T-helper 2 cell treated with Interferon-gamma antibody and Interleukin-4, amounts not matched to agents 5 μg/mL and 100 μg/mL, for 36 hours (primary cell): ENCODE results near the gene AIMP2.
"Not testable (repeated sequence)": the region's sequence is repeated elsewhere in the genome, so short reads cannot be mapped to it uniquely, and the experiment has no call there.

Experiments
- DNase-seq: peaks from one replicate; pipeline ENCODE4 v3.0.0; 2021; ENCODE audit warnings: low spot score
- H3K27ac Mint-ChIP-seq: one replicate; pipeline ENCODE4 v1.8.0; 2021; ENCODE audit warnings: mild to moderate bottlenecking, mixed read lengths
- H3K27me3 Mint-ChIP-seq: one replicate; pipeline ENCODE4 v1.8.0; 2021; ENCODE audit warnings: low read depth, mixed read lengths
- H3K36me3 Mint-ChIP-seq: one replicate; pipeline ENCODE4 v1.8.0; 2021; ENCODE audit warnings: low read depth, mixed read lengths
- H3K4me1 Mint-ChIP-seq: one replicate; pipeline ENCODE4 v1.8.0; 2021; ENCODE audit warnings: low read depth, mixed read lengths
- H3K4me3 Mint-ChIP-seq: one replicate; pipeline ENCODE4 v1.8.0; 2022; ENCODE audit warnings: mild to moderate bottlenecking, moderate library complexity, mixed read lengths
- H3K9me3 Mint-ChIP-seq: one replicate; pipeline ENCODE4 v1.8.0; 2021; ENCODE audit warnings: mixed read lengths

The AIMP2 gene

DNA sequence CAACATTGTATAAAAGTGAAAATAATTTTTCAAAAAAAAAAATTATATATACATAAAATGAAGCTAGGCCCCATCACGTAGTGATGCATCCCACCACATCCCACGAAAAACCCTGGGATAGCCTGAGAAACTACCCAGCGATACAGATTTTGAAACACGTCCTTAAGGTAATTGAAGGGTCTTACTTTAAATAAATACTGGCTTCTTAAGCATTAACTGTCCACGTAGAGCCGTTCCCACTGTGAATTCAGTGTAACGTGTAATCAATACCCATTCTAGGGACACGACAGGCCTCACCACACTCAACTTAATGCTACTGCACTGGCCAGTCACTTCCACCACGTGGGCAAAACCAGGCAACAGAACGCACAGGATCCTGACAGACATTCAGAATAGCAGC is 26.1 kb downstream of the AIMP2 start:
- no peaks in the 10 kb centered on the region for H3K9me3 Mint-ChIP-seq
- H3K27me3 Mint-ChIP-seq, result no peaks in the 10 kb centered on the region
- H3K36me3 Mint-ChIP-seq, result peaks cover 45% of the 10 kb centered on the region
- no peak overlapping the region for H3K4me3 Mint-ChIP-seq
- DNase-seq, result no peak
- H3K27ac Mint-ChIP-seq, result no peak overlapping the region
- no peaks in the 10 kb centered on the region for H3K4me1 Mint-ChIP-seq

DNA sequence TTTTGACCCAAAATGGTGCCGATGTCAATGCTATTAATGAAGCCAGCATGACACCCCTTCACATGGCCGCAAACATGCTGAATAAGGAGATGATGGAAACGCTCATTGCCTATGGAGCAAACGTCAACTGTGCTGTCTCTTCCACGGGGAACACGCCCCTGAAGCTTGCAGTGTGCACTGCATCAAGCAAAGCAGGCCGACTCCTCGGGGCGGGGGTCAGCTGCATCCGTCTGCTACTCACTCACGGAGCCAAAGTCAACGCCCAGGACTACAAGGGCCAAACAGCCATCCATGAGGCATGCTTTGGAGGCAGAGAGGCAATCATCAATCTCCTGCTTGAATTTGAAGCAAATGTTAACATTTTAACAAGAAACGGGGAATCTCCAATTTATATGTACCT is 26.6 kb downstream of the AIMP2 start:
- Mint-ChIP-seq H3K9me3 (no peaks in the 10 kb centered on the region), H3K27me3 (no peaks in the 10 kb centered on the region), H3K4me3 (no peak overlapping the region), H3K27ac (no peak overlapping the region), H3K4me1 (no peaks in the 10 kb centered on the region), H3K36me3 (peaks cover 48% of the 10 kb centered on the region)
- DNase-seq, result no peak

DNA sequence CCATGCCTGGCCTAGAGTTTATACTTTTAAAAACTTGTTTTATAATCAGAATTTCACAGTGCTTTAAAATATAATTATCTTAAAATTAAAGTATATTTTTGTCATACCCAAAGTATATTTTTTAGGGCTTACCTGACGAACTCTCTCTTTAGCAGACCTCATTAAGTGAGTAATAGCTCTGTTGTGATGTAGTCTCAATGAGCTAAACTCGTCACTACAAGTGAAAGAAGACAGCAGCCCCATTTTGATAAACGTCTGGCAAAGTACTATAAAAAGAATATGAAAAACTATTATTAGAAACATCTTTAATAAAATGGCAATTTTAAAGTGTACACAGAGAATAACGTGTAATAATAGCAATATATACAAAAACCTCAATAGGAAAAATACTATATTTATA is 40.7 kb downstream of the AIMP2 start:
- peaks cover 2% of the 10 kb centered on the region for H3K4me1 Mint-ChIP-seq
- no peak for DNase-seq
- no peak overlapping the region for H3K4me3 Mint-ChIP-seq
- H3K27ac Mint-ChIP-seq, result no peak overlapping the region
- H3K9me3 Mint-ChIP-seq, result no peaks in the 10 kb centered on the region
- no peaks in the 10 kb centered on the region for H3K27me3 Mint-ChIP-seq
- H3K36me3 Mint-ChIP-seq, result peaks cover 25% of the 10 kb centered on the region

DNA sequence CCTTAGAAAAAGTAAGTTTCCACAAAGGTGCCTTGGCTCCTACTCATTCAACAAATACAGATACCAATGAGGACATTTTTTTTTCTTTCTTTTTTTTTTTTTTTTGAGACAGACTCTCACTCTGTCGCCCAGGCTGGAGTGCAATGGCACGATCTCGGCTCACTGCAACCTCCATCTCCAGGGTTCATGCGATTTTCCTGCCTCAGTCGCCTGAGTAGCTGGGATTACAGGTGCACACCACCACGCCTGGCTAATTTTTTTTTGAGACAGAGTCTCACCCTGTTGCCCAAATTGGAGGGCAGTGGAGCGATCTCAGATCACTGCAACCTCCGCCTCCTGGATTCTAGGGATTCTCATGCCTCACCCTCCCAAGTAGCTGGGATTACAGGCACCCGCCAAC is 42.1 kb downstream of the AIMP2 start:
- not testable (repeated sequence) for H3K27ac Mint-ChIP-seq, H3K9me3 Mint-ChIP-seq, DNase-seq, H3K4me3 Mint-ChIP-seq, H3K27me3 Mint-ChIP-seq, H3K4me1 Mint-ChIP-seq
- H3K36me3 Mint-ChIP-seq, result peaks cover 25% of the 10 kb centered on the region

DNA sequence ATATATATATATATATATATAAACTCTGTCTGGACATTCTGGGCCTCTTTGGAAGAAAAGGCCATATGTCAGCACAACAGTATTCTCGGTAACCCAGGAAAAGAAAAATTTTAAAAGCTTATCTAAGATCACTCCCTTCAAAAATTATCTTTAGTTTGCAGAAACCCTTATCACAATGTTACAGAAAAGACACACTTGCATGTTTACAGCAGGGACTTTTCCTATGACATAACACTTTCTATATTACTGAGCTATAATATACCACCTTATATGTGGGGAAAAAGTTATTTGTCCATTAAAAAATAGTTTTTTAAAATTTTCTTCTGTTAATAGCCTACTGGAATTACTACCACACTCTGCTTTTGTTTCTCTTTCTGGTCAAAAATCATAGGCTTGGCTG is 47.5 kb downstream of the AIMP2 start:
- Mint-ChIP-seq H3K27ac (no peak overlapping the region), H3K36me3 (peaks cover 15% of the 10 kb centered on the region), H3K4me3 (no peak overlapping the region), H3K27me3 (no peaks in the 10 kb centered on the region), H3K4me1 (peaks cover 13% of the 10 kb centered on the region), H3K9me3 (no peaks in the 10 kb centered on the region)
- no peak for DNase-seq

DNA sequence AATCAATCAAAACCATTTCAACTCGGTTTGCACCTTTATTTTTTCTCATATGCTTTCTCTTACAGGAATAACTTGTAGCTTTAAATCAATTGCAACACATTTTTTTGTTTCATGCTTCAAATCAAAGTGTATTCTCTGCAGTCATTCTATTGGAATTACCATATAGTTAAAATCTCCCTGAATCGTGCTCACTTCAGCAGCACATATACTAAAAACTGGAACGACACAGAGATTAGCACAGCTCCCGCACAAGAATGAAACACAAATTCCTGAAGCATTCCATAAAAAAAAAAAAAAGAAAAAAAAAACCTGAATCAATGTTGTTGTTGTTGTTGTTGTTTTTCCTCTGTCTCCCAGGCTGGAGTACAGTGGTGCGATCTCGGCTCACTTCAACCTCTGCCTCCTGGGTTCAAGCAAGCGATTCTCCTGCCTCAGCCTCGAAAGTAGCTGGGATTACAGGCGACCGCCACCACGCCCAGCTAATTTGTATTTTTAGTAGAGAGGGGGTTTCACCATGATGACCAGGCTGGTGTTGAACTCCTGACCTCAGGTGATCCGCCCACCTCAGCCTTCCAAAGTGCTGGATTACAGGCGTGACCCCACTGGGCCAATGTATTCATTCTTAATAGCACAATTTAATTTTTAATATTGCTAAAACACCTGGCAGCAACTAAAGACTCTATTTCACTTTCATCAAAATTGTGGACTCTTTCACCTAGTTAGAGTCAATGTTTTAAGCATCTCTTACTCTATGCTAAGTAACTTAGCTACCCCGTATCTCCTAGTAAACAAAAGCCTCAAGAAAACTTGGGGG is 48.5 kb downstream of the AIMP2 start:
- Mint-ChIP-seq H3K9me3 (no peaks in the 10 kb centered on the region), H3K4me3 (peak overlapping the region; percentile 95), H3K27ac (peak overlapping the region; percentile 97), H3K36me3 (peaks cover 12% of the 10 kb centered on the region), H3K4me1 (peaks cover 13% of the 10 kb centered on the region), H3K27me3 (no peaks in the 10 kb centered on the region)
- DNase-seq, result no peak

DNA sequence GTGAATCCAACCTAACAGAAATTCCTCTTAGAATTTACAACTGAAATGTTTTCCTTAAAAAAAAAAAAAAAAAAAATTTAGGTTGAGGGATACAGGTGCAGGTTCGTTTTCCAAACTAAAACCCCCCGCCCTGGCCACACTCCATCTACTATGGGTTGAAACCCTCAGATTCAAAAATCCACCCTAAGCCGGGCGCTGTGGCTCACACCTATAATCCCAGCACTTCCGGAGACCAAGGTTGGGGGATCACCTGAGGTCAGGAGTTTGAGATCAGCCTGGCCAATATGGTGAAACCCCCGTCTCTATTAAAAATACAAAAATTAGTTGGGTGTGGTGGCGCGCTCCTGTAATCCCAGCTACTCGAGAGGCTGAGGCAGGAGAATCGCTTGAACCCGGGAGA is 50.9 kb downstream of the AIMP2 start:
- not testable (repeated sequence) for H3K27me3 Mint-ChIP-seq, DNase-seq, H3K9me3 Mint-ChIP-seq, H3K36me3 Mint-ChIP-seq, H3K4me3 Mint-ChIP-seq, H3K27ac Mint-ChIP-seq
- peaks cover 13% of the 10 kb centered on the region for H3K4me1 Mint-ChIP-seq

DNA sequence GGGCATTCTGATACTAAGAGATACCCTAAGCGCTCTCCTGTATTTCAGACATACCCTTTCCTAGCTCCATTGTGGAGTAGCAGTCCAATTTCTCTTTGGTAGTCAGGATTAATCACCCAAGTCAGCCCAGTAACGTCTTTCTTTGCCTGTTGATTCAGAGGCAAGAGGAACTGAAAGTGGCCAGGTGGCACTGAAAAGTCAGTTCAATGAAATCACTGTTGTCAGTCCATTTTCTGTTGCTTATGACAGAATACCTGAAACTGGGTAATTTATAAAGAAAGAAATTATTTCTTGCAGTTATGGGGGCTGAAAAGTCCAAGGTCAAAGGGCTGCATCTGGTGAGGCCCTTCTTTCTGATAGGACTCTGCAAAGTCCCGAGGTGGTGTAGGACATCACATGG is 62.3 kb downstream of the AIMP2 start:
- no peak overlapping the region for H3K4me3 Mint-ChIP-seq
- no peaks in the 10 kb centered on the region for H3K9me3 Mint-ChIP-seq
- no peaks in the 10 kb centered on the region for H3K4me1 Mint-ChIP-seq
- no peak for DNase-seq
- H3K36me3 Mint-ChIP-seq, result no peaks in the 10 kb centered on the region
- no peaks in the 10 kb centered on the region for H3K27me3 Mint-ChIP-seq
- no peak overlapping the region for H3K27ac Mint-ChIP-seq
